ENCODE measurements around the gene LARGE2.

GRCh38 chr11:45897556-45897955 lies 24.9 kb upstream of the LARGE2 start:
- TF ChIP-seq POLR2A (IDR thresholded peaks at IDR 0.05) (no peak), CTCF (IDR thresholded peaks at IDR 0.05) (no peak), POLR2AphosphoS5 (IDR thresholded peaks at IDR 0.05) (no peak), EP300 (IDR thresholded peaks at IDR 0.05) (no peak)

Measured in gastroesophageal sphincter (tissue), 3 donors.